Daoy (cell line): ENCODE results near the gene PTPRB. TPM values are rescaled to one million over a fixed set of nuclear protein-coding genes. Genes with fewer than 3 reads are reported as not detected.

ENCODE experiments used
- DNase-seq: peaks from one replicate; pipeline ENCODE4 v3.0.0-alpha.2; 2015; ENCODE audit warnings: low read depth
- total RNA-seq: library from RNA; depleted of rRNA; stranded (reverse); fragments of >200 nt; shearing (Covaris generic); gene quantifications from 2 replicates; pipeline ENCODE4 v1.2.3, GENCODE V29; 2014

The PTPRB gene
- total RNA-seq, 1 experiment from 2014 or later: 1.6 TPM

DNA sequence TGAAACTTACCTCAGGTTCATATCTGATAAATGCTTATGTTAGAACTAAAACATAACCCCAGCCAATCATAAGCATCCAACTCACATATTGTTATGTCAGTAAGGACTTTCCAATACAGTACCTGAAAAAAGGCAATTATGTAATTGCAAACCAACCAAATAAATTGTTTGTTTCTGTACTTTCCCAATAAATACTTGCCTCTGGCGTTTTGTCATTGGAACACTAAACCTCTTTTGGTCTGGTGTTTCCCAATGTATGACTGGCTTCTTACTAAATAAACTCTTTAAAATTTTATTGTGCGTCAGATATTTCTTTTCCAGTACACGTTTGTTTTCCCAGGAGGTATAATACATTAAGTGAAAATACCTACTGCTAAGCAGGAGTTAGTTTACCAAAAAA lies 6.7 kb upstream of the PTPRB start:
- no peak for DNase-seq

- no peak for DNase-seq
Measured at GRCh38 chr12:70641691-70642090, 4.5 kb upstream of the PTPRB start.

DNA sequence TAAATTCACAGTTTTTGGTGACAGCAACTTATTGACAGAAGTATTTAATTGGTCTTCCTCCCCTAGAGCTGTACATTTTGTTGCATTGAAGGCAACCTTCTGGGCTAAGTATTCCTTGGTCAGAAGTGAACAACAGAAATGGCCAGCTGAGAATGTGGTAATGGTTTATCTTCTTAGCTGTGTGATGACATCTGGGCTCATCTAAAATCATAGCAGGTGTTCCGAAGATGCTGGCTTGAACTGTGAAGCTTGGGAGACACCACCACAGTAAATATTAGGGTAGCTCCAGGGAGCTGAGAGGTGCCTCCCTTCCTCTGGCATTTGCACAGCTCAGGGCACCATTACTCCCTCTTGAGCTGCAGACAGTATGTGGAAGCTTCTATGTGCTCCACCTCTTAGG lies 3.7 kb upstream of the PTPRB start:
- DNase-seq: no peak

GRCh38 chr12:70639535-70639934 lies 2.3 kb upstream of the PTPRB start:
- no peak for DNase-seq

DNA sequence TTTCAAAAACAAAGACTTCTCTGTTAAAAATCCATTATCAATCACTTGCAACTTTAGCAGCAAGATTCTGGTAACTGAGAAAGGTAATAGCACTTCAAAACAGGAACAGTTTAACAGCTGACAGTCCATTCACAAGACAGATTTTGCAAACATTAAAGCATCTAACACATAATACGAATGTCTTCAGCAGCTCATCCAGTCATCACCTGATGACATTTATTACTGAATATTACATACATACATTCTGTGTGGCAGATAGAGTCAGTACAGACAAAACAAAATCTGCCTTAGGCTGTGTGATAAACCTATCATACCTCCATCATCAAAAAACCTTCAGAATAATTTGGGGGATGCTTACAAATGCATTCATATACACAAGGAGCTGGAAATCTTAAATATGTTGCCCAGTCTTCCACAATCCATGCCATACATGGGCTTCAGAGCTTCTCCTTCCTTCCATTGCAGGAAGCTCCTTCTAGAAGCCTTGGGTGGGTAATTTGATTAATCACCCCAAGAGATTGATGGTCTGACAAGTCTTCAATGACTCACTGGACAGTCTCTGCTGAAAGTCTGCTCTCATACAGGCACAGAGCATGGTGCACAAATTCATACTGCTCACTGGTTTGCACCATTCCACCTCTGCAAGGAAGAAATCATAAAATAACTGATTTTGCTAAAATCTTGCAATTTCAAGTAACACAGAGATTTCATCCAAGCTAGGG lies 1.6 kb upstream of the PTPRB start:
- peak; percentile 32 for DNase-seq

- no peak for DNase-seq
Measured at GRCh38 chr12:70635755-70636154, 1.5 kb downstream of the PTPRB start.

- no peak for DNase-seq
Measured at GRCh38 chr12:70628701-70629480, 8.3 kb downstream of the PTPRB start.

- DNase-seq: no peak
Measured at GRCh38 chr12:70627677-70628076, 9.6 kb downstream of the PTPRB start.

- no peak for DNase-seq
Measured at GRCh38 chr12:70626180-70626579, 11.0 kb downstream of the PTPRB start.

- no peak for DNase-seq
Measured at GRCh38 chr12:70619471-70620152, 17.6 kb downstream of the PTPRB start.

- no peak for DNase-seq
Measured at GRCh38 chr12:70618371-70618770, 18.9 kb downstream of the PTPRB start.

- no peak for DNase-seq
Measured at GRCh38 chr12:70617450-70617849, 19.8 kb downstream of the PTPRB start.

DNA sequence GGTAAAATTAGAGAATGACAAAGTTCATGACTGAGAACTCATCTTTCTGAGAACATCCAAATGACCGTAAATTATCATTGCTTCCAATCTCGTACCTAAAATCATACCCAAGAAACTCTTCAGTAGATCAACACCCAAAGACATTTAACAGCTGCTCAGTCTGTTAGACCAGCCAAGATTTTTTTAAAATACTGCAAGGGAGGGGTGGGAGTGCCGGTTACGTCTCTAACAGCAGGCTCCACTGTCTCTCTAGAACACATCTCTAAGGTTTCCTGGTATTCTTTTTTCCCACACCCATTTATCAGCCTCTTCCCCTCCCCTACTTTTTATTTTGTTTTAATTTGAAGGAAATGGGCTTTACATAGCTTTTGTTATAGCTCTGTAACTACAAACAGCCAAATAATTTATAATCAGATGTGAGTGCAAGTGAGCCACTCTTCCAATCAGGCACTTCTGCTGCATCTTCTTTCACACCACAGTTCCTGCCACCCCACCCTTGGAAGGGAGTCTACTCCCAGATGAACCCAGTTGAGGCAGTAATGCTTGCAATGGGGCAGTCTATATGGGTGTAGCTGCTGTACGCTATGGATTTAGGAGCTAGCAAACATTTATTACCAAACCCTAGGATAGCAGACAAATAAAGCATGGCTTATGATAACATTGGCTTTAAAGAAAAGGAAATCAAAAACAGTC lies 21.9 kb downstream of the PTPRB start:
- no peak for DNase-seq

DNA sequence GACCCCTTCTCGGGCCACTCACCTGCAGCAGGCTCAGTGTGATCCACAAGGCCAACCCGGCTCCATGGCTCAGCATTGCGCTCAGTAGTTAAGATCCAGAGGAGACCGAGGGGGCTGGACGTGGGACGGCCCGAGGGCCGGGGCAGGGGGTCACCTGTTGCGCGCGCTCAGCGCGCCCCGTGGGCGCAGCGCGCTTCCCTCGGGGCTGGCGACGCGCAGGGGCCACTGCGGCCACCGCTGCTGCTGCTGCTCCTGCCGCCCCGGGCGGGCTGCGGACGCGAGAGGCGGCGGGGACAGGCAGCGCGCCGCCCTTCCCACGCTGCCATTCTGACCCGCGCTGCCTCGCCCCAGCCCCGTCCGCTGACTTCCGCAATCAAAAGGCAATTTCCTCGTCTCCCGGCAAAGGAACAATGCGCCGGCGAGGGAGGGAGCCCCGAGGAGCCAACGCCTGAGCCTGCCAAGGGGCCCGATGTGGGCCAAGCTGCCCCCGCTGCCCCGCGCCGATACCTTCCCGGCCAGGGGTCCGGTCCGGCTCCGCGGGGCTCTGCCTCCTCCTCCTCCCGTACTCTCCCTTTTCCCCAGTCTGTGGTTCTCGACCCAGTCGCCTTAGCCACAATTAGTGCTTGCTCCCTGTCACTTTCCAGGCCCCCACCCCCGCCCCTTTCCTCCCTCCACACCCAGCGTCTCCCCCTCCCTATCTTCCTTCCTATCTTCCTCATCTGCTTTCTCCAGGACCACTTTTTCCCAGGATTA lies 27.3 kb downstream of the PTPRB start:
- DNase-seq: peak; percentile 64

DNA sequence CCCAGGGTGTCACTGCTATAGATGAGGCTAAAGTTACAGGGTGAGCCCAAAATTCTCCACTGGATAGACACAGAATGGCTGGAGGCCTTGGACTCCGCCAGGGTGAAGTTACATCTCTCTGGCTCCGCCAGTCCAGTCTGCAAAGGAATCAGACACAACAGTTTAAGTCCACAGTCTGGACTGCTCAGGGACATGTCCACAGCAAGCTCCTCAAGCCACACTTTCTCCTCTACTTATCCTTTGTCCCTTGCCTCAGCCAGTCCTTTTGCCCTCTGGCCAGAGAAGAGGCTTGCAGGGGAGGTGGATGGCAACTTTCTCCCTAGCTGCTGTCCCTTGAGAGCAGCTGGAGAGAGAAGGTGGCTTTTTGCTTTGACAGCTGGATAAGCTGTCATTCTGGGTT lies 28.0 kb downstream of the PTPRB start:
- DNase-seq: peak; percentile 5

DNA sequence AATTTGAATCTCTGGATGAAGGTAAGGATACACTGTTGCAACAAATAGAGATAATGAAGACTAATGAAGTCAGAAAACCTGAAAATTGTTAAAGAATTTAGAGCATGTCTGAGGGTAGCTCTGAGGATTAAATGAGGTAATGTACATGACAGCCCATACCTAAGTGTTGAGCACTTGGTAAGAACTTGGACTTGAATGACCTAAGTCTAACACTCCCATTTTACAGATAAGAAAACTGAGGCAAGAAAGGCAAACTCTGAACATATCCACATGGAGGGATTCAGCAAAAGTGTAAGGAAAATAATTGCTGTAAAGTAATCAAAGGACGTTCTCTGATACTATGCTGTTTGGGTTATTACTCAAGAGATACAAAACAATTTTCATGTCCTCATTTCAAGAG lies 29.0 kb downstream of the PTPRB start:
- no peak for DNase-seq

GRCh38 chr12:70607107-70607506 lies 30.1 kb downstream of the PTPRB start:
- no peak for DNase-seq

DNA sequence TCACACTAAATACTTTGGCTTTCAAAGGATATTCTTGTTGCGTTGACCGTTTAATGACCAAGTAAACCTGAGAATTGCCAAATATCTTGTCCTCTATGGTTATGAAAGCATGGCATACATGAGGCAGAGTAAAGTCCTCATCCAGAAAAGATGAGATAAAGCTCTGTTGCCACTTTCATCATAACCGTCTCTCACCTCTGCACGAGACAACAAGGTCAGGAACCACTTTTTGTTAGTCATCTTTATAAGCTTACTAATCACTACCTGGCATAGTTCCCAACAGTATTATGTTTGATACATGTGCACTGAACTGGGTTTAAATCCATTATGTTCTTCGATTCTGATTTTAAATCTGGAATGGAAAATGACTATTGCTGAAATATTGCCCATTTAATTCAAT lies 31.3 kb downstream of the PTPRB start:
- DNase-seq: peak; percentile 25

- no peak for DNase-seq
Measured at GRCh38 chr12:70604662-70605061, 32.6 kb downstream of the PTPRB start.

DNA sequence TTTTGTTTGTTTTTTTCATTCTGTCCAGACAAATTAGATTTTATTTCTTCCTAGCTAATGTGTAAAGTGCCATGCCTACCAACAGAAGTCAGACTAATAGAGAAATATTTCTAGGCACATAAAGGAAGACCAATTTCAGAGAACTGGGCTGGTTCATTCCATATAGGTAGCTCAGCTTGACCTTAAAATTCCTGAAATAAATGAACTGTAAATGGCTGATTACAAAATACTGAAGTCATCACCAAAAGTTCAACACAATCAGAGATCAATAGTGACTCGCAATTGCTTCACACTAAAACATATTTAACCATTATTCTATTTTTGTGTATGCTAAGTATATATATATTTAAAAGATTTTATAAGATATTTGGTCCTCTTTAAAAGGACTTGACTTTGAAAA lies 34.2 kb downstream of the PTPRB start:
- no peak for DNase-seq

GRCh38 chr12:70598467-70599193 lies 38.6 kb downstream of the PTPRB start:
- DNase-seq: peak; percentile 29
